ENCODE data around the gene PCDHGB4. TPM values are rescaled to one million over a fixed set of nuclear protein-coding genes. Genes with fewer than 3 reads are reported as not detected.
A peak's percentile ranks its signal among the peaks of the same experiment; 100 is the strongest.
"Not testable (repeated sequence)": the region's sequence is repeated elsewhere in the genome, so short reads cannot be mapped to it uniquely, and the experiment has no call there.

The PCDHGB4 gene
- total RNA-seq, 1 donor from 2014 or later = 3.6 TPM

DNA sequence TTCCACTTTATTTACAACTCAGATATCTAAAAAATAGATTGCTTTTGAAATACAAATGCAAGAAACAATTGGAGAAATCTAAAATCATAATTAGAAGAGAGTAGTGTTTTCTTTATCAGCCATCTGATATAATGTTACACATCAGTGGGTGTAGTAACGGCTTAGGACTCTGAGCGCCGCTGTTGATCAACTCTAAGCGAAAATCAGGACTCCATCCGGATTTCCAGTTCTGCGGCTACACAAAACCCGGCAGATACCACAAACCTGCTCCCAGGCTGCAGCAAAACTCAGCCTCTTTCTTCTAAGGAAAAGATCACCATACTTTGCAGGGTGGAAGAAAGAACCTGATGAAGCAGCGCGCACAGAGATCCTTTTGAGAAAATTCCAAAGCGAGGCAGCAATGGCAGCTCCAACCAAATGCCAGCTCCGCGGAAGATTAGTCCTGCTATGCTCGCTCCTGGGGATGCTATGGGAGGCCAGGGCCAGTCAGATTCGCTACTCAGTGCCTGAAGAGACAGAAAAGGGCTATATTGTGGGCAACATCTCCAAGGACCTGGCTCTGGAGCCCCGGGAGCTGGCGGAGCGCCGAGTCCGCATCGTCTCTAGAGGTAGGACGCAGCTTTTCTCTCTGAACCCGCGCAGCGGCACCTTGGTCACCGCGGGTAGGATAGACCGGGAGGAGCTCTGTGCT, 15.2 kb downstream of the PCDHGB4 start, which contains the start of gene PCDHGA9:
TSS of gene PCDHGA9 (plus strand) at position 226 of the 691 bp plus-strand sequence. CDS start at position 401, 175 bp downstream.
- DNase-seq (ENCODE audit: low spot score in 2 of 2) = no peak
- Histone ChIP-seq H3K27ac (no peak within 1 kb of the TSS), H3K4me1 (no peaks in the 10 kb centered on the region), H3K4me3 (peak within 1 kb of the TSS; percentile 37 to 45), H3K9me3 (peaks cover 87 to 97% of the 10 kb centered on the region in 2 donors), H3K27me3 (no peaks in the 10 kb centered on the region), H3K36me3 (peaks cover 4 to 5% of the 10 kb centered on the region in 2 donors)
- TF ChIP-seq, protein P1, sequence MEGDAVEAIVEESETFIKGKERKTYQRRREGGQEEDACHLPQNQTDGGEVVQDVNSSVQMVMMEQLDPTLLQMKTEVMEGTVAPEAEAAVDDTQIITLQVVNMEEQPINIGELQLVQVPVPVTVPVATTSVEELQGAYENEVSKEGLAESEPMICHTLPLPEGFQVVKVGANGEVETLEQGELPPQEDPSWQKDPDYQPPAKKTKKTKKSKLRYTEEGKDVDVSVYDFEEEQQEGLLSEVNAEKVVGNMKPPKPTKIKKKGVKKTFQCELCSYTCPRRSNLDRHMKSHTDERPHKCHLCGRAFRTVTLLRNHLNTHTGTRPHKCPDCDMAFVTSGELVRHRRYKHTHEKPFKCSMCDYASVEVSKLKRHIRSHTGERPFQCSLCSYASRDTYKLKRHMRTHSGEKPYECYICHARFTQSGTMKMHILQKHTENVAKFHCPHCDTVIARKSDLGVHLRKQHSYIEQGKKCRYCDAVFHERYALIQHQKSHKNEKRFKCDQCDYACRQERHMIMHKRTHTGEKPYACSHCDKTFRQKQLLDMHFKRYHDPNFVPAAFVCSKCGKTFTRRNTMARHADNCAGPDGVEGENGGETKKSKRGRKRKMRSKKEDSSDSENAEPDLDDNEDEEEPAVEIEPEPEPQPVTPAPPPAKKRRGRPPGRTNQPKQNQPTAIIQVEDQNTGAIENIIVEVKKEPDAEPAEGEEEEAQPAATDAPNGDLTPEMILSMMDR (IDR thresholded peaks at IDR 0.05) = peak in 2 of 3 experiments; percentile 20 to 23
- intact Hi-C loops (cut with DNase I) = loop anchor here (5.0 to 10.0 kb wide), 2 partner anchors 122 to 160 kb away; no protein-coding TSS in a partner anchor

DNA sequence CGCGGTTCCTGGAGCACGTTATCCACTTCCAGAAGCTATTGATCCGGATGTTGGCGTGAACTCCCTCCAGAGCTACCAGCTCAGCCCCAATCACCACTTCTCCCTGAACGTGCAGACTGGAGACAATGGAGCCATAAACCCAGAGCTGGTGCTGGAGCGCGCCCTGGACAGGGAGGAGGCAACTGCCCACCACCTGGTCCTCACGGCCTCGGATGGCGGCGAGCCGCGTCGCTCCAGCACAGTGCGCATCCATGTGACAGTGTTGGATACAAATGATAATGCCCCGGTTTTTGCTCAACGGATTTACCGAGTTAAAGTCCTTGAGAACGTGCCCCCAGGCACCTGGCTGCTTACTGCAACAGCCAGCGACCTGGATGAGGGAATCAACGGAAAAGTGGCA, 15.9 kb downstream of the PCDHGB4 start:
- Histone ChIP-seq H3K4me3 (peak overlapping the region; percentile 37 to 45), H3K27ac (no peak overlapping the region), H3K27me3 (no peaks in the 10 kb centered on the region), H3K36me3 (peaks cover 4 to 5% of the 10 kb centered on the region in 2 donors), H3K9me3 (peaks cover 92 to 100% of the 10 kb centered on the region in 2 donors), H3K4me1 (no peaks in the 10 kb centered on the region)
- no peak for DNase-seq (ENCODE audit: low spot score in 2 of 2)
- intact Hi-C loops (cut with DNase I) = loop anchor here (5.0 to 10.0 kb wide), 2 partner anchors 121 to 159 kb away; no protein-coding TSS in a partner anchor
- TF ChIP-seq, protein P1 (IDR thresholded peaks at IDR 0.05) = no peak

DNA sequence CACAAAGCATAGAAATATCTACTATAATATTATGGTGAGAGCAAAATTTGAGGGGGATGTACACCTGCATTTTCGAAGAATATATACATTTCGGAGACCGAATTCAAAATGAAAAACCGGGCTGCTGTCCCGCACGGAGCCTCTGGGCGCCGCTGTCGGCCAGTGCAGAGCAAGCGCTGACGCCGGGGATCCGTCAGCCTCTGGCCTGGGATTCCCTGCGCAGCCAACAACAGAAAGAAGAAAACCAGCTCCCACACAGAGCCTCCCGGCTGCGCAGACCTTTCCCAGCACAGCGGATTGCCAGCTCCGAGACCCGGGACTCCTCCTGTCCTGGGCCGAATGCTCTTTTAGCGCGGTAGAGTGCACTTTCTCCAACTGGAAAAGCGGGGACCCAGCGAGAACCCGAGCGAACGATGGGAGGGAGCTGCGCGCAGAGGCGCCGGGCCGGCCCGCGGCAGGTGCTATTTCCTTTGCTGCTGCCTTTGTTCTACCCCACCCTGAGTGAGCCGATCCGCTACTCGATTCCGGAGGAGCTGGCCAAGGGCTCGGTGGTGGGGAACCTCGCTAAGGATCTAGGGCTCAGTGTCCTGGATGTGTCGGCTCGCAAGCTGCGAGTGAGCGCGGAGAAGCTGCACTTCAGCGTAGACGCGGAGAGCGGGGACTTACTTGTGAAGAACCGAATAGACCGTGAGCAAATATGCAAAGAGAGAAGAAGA, 20.4 kb downstream of the PCDHGB4 start, which contains the start of gene PCDHGB6:
TSS of gene PCDHGB6 (plus strand) at position 232 of the 716 bp plus-strand sequence. CDS start at position 414, 182 bp downstream.
- H3K27ac ChIP-seq, H3K4me1 ChIP-seq, H3K27me3 ChIP-seq, H3K36me3 ChIP-seq: not testable (repeated sequence)
- intact Hi-C loops (cut with DNase I) = loop anchor here (10.0 kb wide), 1 partner anchor 117 kb away; no protein-coding TSS in a partner anchor
- Histone ChIP-seq H3K9me3 (peaks cover 95 to 100% of the 10 kb centered on the region in 2 donors), H3K4me3 (peak within 1 kb of the TSS; percentile 34 to 42)
- TF ChIP-seq, protein P1 (IDR thresholded peaks at IDR 0.05) = peak in 2 of 3 experiments; percentile 15 to 21
- DNase-seq (ENCODE audit: low spot score in 2 of 2) = peak in 1 of 2 donors; percentile 61

DNA sequence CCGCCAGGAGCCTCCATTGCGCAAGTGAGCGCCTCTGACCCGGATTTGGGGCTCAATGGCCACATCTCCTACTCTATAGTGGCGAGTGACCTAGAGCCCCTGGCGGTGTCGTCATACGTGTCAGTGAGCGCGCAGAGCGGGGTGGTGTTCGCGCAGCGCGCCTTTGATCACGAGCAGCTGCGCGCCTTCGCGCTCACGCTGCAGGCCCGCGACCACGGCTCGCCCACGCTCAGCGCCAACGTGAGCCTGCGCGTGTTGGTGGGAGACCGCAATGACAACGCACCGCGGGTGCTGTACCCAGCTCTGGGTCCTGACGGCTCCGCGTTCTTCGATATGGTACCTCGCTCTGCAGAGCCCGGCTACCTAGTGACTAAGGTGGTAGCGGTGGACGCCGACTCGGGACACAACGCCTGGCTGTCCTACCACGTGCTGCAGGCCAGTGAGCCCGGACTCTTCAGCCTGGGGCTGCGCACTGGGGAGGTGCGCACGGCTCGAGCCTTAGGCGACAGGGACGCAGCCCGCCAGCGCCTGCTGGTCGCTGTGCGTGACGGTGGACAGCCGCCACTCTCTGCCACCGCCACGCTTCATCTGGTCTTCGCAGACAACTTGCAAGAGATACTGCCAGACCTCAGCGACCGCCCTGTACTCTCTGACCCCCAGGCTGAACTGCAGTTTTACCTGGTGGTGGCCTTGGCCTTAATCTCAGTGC, 22.3 kb downstream of the PCDHGB4 start:
- H3K4me3 ChIP-seq = peak overlapping the region in 1 of 2 donors; percentile 42
- no peak for DNase-seq (ENCODE audit: low spot score in 2 of 2)

More for the DNA sequence above, 22.3 kb downstream of the PCDHGB4 start:
- Histone ChIP-seq H3K4me1 (no peaks in the 10 kb centered on the region), H3K27me3 (no peaks in the 10 kb centered on the region), H3K27ac (no peak overlapping the region), H3K36me3 (peaks cover 4 to 6% of the 10 kb centered on the region in 2 donors), H3K9me3 (peaks cover 95 to 100% of the 10 kb centered on the region in 2 donors)
- intact Hi-C loops (cut with DNase I) = loop anchor here (10.0 kb wide), 1 partner anchor 115 kb away; no protein-coding TSS in a partner anchor
- TF ChIP-seq, protein P1 (IDR thresholded peaks at IDR 0.05) = no peak
